CD4-positive, alpha-beta T cell (primary cell): ENCODE measurements around the gene ZFPL1. TPM values are rescaled to one million over a fixed set of nuclear protein-coding genes. Genes with fewer than 3 reads are reported as not detected.

Experiments
- ATAC-seq: fragments of 200-7000 bp; cut with Tn5 transposase; one replicate; pipeline ENCODE4 v1.10.0; 2022; ENCODE audit warnings: mild to moderate bottlenecking; ENCODE audit not compliant: poor library complexity
- CTCF ChIA-PET: fragments of 350-600 bp; sonication (Branson Sonifier 250); formaldehyde crosslinking; loops from one replicate; lab custom pipeline; 2021; ENCODE audit warnings: antibody characterized with exemption, inconsistent platforms; lab: Charles Lee
- POLR2A ChIA-PET: fragments of 350-600 bp; sonication (Branson Sonifier 250); formaldehyde crosslinking; loops from one replicate; lab custom pipeline; 2021; ENCODE audit warnings: antibody characterized with exemption, inconsistent platforms; lab: Charles Lee
- DNase-seq, 14 experiments: peaks; one replicate each; pipeline ENCODE4 v3.0.0-alpha.2; 2013 to 2020; ENCODE audit warnings: mixed read lengths in 2 of 14
- H3K27ac ChIP-seq, 2 donors: one replicate each; pipeline versions ENCODE4 v1.5.1 to v1.7.0; 2013; ENCODE audit warnings: low read length in 2 of 2, low read depth in 1 of 2, mild to moderate bottlenecking in 1 of 2
- H3K27me3 ChIP-seq, 2 experiments: 1 replicate in 1 of 2; 2 replicates in 1 of 2; pipeline versions ENCODE4 v1.6.1 to v1.7.0; 2013; ENCODE audit warnings: low read length in 2 of 2, control low read depth in 1 of 2, mild to moderate bottlenecking in 1 of 2, moderate library complexity in 1 of 2; ENCODE audit not compliant: insufficient read depth in 2 of 2, control insufficient read depth in 1 of 2
- H3K36me3 ChIP-seq: one replicate; pipeline ENCODE4 v1.6.1; 2013; ENCODE audit warnings: low read length, control low read depth; ENCODE audit not compliant: insufficient read depth
- H3K4me1 ChIP-seq: one replicate; pipeline ENCODE4 v1.6.1; 2013; ENCODE audit warnings: low read length, control low read depth; ENCODE audit not compliant: insufficient read depth
- H3K4me3 ChIP-seq: one replicate; pipeline ENCODE4 v1.5.1; 2013; ENCODE audit warnings: mild to moderate bottlenecking, low read length, moderate library complexity
- H3K9me3 ChIP-seq, 2 experiments: 1 replicate in 1 of 2; 2 replicates in 1 of 2; pipeline versions ENCODE4 v1.6.1 to v1.7.0; 2013; ENCODE audit warnings: low read length in 2 of 2, mild to moderate bottlenecking in 2 of 2, control low read depth in 1 of 2, moderate library complexity in 1 of 2; ENCODE audit not compliant: control insufficient read depth in 1 of 2, insufficient read depth in 1 of 2
- H3K27ac Mint-ChIP-seq: one replicate; pipeline ENCODE4 v1.8.0; 2020; ENCODE audit warnings: mixed read lengths
- H3K27me3 Mint-ChIP-seq: one replicate; pipeline ENCODE4 v1.8.0; 2021; ENCODE audit warnings: mixed read lengths
- H3K36me3 Mint-ChIP-seq: one replicate; pipeline ENCODE4 v1.8.0; 2021; ENCODE audit warnings: low read depth, mixed read lengths
- H3K4me1 Mint-ChIP-seq: one replicate; pipeline ENCODE4 v1.8.0; 2021; ENCODE audit warnings: low read depth, mixed read lengths
- H3K4me3 Mint-ChIP-seq: one replicate; pipeline ENCODE4 v1.8.0; 2020; ENCODE audit warnings: mild to moderate bottlenecking, mixed read lengths
- H3K9me3 Mint-ChIP-seq: one replicate; pipeline ENCODE4 v1.8.0; 2020; ENCODE audit warnings: mixed read lengths
- intact Hi-C, 2 experiments: fragments of 100-400 bp; cut with DNase I in 1 of 2; cut with micrococcal nuclease in 1 of 2; formaldehyde crosslinking; loops; one replicate each; pipeline versions ENCODE4 v1.15.1 to v1.9.0; 2023 to 2025; cut with DNase I, micrococcal nuclease
- total RNA-seq, 174 experiments: library from RNA in 2 of 174; stranded (reverse) in 2 of 174; gene quantifications; one replicate each; pipeline ENCODE4 v1.2.3 and lab custom pipeline; 2021 to 2026
- TF ChIP-seq, protein P1 (sequence below): fragments of 200-600 bp; IDR thresholded peaks from one replicate; pipeline ENCODE4 v1.8.0; 2022; ENCODE audit warnings: antibody characterized with exemption, mild to moderate bottlenecking

ZFPL1 gene
- total RNA-seq, 2 experiments from 2014 or later: 46.2 to 47.7 TPM

DNA sequence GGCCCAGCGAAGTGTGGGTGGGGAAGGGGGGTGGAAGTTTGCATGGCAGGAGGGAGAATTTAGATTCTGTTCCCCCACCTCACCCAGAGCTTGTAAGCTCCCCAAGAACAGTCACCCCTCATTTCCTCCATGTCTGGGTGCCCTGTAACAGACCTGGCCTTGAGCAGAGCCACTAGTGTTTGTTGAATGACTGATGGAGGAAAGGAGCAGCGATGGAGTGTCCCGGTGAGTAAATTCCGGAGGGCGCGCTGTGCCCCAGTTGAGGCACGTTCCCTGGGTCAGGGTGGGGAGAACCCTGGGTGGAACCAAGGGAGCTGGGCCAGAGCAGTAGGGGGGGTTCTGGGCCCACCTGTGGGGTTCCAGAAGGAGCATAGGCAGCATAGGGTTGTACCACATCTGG lies 26.5 kb upstream of the ZFPL1 start:
- CTCF ChIA-PET: no interaction called here
- no peak overlapping the region for H3K27ac Mint-ChIP-seq

GRCh38 chr11:65058012-65058411 lies 26.0 kb upstream of the ZFPL1 start:
- Mint-ChIP-seq H3K4me3 (no peak overlapping the region), H3K9me3 (no peaks in the 10 kb centered on the region), H3K27ac (no peak overlapping the region), H3K4me1 (peaks cover 14% of the 10 kb centered on the region), H3K36me3 (no peaks in the 10 kb centered on the region), H3K27me3 (no peaks in the 10 kb centered on the region)
- H3K36me3 ChIP-seq: no peaks in the 10 kb centered on the region
- CTCF ChIA-PET: no interaction called here
- H3K4me1 ChIP-seq: peaks cover 22% of the 10 kb centered on the region
- no peaks in the 10 kb centered on the region for H3K27me3 ChIP-seq
- TF ChIP-seq, protein P1, sequence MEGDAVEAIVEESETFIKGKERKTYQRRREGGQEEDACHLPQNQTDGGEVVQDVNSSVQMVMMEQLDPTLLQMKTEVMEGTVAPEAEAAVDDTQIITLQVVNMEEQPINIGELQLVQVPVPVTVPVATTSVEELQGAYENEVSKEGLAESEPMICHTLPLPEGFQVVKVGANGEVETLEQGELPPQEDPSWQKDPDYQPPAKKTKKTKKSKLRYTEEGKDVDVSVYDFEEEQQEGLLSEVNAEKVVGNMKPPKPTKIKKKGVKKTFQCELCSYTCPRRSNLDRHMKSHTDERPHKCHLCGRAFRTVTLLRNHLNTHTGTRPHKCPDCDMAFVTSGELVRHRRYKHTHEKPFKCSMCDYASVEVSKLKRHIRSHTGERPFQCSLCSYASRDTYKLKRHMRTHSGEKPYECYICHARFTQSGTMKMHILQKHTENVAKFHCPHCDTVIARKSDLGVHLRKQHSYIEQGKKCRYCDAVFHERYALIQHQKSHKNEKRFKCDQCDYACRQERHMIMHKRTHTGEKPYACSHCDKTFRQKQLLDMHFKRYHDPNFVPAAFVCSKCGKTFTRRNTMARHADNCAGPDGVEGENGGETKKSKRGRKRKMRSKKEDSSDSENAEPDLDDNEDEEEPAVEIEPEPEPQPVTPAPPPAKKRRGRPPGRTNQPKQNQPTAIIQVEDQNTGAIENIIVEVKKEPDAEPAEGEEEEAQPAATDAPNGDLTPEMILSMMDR: no peak
- H3K4me3 ChIP-seq: no peak overlapping the region
- POLR2A ChIA-PET: no interaction called here
- no peak for ATAC-seq
- H3K9me3 ChIP-seq: no peaks in the 10 kb centered on the region
- H3K27ac ChIP-seq: no peak overlapping the region
- DNase-seq: no peak
- intact Hi-C loops: no loop called here

More for the DNA sequence above, 26.5 kb upstream of the ZFPL1 start:
- intact Hi-C loops: no loop called here
- Histone ChIP-seq H3K27ac (no peak overlapping the region), H3K36me3 (no peaks in the 10 kb centered on the region), H3K4me1 (peaks cover 22% of the 10 kb centered on the region), H3K4me3 (no peak overlapping the region), H3K27me3 (no peaks in the 10 kb centered on the region), H3K9me3 (no peaks in the 10 kb centered on the region)
- no peak overlapping the region for H3K4me3 Mint-ChIP-seq
- TF ChIP-seq, protein P1: no peak
- peaks cover 14% of the 10 kb centered on the region for H3K4me1 Mint-ChIP-seq
- no peaks in the 10 kb centered on the region for H3K9me3 Mint-ChIP-seq
- H3K27me3 Mint-ChIP-seq: no peaks in the 10 kb centered on the region
- DNase-seq (no peak), ATAC-seq (no peak)
- H3K36me3 Mint-ChIP-seq: no peaks in the 10 kb centered on the region
- POLR2A ChIA-PET: no interaction called here

DNA sequence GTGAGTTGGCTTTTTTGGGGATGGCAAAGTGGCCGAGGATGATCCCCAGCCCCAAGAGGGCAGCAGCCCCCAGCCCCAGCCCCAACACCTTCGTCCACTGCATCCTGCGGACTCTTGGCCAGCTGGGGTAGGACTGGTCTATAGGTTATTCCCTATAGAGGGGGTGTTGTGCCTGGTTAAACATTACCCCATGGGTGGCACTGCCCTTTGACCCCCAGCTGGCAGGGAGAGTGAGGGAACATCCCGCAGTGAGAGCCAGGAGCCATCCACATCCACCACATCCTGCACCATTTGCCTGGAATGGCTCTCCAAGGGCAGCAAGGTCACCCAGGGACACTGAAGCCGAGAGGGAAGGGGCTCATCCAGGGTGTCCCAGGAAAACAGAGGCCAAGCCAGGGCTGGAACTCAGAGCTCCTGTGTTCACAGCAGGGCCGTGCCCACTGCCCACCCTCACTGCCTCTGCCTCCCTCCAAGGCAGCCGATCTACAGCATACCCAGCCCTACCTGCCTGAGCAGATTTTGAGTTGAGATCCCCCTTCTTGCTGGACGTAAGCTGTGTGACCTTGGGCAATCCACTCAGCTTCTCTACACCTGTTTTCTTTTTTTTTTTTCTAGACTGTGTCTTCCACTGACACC lies 25.5 kb upstream of the ZFPL1 start, which contains the start of gene NAALADL1:
Gene NAALADL1, minus strand, starts transcription at position 135 of the 636 bp plus-strand sequence. Its CDS starts 32 bp downstream, at position 103.
- Mint-ChIP-seq H3K36me3 (no peaks in the 10 kb centered on the region), H3K4me1 (peaks cover 14% of the 10 kb centered on the region), H3K27me3 (no peaks in the 10 kb centered on the region), H3K27ac (no peak within 1 kb of the TSS), H3K4me3 (no peak within 1 kb of the TSS), H3K9me3 (no peaks in the 10 kb centered on the region)
- Histone ChIP-seq H3K9me3 (no peaks in the 10 kb centered on the region), H3K27me3 (no peaks in the 10 kb centered on the region), H3K4me3 (no peak within 1 kb of the TSS), H3K36me3 (no peaks in the 10 kb centered on the region), H3K27ac (no peak within 1 kb of the TSS), H3K4me1 (peaks cover 17% of the 10 kb centered on the region)
- no peak for DNase-seq
- TF ChIP-seq, protein P1: no peak
- ChIA-PET POLR2A (no interaction called here), CTCF (no interaction called here)
- ATAC-seq: no peak
- intact Hi-C loops: no loop called here
